Adipose tissue (tissue), 3 donors: Measurements from ENCODE around the gene C2orf92. TPM values are rescaled to one million over a fixed set of nuclear protein-coding genes. Genes with fewer than 3 reads are reported as not detected.
"Not testable (repeated sequence)": the region's sequence is repeated elsewhere in the genome, so short reads cannot be mapped to it uniquely, and the experiment has no call there.

Source experiments
- H3K27ac ChIP-seq: one replicate; pipeline ENCODE4 v1.5.1; 2013; ENCODE audit warnings: low read depth, low read length
- WGBS, 3 donors: extraction: QIAGEN DNeasy Blood & Tissue Kit; methylation state at CpG; one replicate each; pipeline ENCODE4 v1.1.7; 2013; 5-methylcytosine and 5-hydroxymethylcytosine counted together
- polyA plus RNA-seq, 3 donors: library from polyadenylated mRNA; stranded (reverse); fragments of 200-250 nt; gene quantifications; one replicate each; pipeline ENCODE4 v1.2.3, GENCODE V29; 2013
- donor health status: healthy with polysubstance abuse.
- donor health status: Bipolar disorder and iron deficiency.
- donor health status: healthy.

C2orf92 gene
- polyA plus RNA-seq, 3 donors, result 3.7 to 9.7 (median 4.3) TPM

DNA sequence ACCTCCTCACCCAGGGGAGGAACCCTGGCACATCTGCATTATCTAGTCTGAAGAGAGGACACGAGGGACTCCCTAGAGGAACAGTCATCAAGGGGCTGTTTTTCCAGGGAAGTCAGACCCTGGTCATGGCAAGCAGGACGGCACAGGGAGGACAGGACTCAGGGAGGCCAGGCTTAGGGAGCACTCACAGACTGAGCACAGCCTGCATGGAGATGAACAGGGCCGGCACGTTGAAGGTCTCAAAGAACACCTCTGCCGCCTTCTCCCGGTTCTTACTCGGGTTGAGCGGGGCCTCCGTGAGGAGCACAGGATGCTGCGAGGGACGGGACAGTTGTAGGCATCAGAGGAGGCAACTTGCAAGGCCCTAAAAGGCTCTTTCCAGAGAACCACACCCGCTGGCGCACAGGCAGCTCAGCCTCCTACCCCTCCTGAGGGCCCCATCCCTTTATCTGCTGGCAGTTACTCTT is 10.8 kb upstream of the C2orf92 start:
- 82 to 88% (median 88%) methylated on average over 13 of the region's 13 CpGs for WGBS, 3 donors
- no peak overlapping the region for H3K27ac ChIP-seq

DNA sequence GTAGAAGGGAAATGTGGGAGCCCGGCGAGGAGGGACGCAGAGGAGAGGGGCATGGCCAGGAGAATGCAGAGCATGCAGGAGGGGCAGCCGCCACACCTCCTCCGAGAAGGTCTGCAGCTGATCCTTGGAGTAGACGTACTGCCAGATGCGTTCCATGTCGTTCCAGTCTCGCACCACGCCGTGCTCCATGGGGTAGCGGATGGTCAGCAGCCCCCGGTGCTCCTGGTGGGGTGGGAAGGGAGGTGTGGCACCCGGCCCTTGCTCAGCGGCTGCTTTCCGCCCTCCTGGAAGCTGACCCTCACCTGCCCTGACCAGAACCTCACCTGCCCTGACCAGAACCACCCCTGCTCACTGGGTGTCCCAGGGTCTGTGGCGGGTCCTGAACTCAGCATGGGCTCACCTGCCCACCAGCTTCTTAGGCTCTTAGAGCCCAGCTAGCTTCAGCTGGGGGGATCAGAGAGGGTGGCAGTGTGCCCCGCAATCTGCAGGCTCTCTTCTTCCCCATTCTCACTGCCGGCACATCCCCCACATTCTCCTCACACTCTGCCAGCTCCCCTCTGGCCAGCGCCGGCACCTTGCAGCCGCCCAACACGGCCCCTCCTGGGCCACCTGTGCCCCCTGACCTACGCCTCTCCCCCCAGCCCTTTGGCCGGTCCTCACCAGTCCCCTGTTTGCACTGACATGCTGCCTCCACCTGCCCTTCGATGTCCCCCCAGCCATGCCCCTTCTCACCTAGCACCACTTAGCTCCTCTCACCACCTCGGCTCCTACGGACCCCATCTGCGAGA is 10.1 kb upstream of the C2orf92 start:
- no peak overlapping the region for H3K27ac ChIP-seq
- WGBS, 3 donors, result 88 to 94% (median 89%) methylated on average over 29 of the region's 29 CpGs

DNA sequence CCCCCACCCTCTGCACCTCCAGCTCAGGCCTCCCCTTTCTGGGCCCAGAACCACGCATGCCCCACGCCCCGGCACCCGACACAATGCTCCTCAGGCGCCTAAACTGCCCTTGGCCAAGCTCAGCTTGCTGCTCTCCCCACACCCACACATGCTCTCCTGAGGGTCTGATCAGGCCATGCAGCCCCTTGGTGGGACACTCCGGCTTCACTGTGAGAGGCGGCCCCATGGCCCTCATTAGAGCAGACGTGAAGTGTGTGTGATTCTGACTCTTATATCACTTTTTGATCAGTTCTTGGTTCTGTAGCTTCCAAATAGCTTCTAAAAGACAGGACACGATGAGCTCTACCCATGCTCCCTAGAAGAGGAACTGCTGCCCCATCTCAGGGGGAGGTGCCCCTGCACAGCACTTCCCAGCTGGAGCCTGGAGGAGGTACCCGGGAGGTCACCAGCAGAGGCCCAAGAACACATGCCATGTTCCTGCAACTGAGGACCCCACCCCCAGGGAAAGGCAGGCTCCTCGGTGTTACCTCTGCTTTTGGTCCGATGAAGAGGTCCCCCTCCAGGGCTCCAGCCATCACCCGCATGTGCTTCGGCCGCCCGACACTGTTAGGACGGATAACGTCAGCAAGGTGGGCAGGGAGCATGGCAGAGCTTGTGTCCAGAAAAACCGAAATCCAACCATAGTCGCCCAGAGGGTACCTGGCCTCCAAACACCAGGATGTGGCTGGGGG is 9.3 kb upstream of the C2orf92 start:
- WGBS, 3 donors, result 91 to 92% (median 91%) methylated on average over 20 of the region's 20 CpGs
- no peak overlapping the region for H3K27ac ChIP-seq

- no peak overlapping the region for H3K27ac ChIP-seq
- WGBS, 3 donors, result 75 to 90% (median 77%) methylated on average over 18 of the region's 18 CpGs
Observed at GRCh38 chr2:97660775-97661389, 8.6 kb upstream of the C2orf92 start.

GRCh38 chr2:97661927-97662326 is 7.6 kb upstream of the C2orf92 start:
- WGBS, 3 donors, result 72 to 87% (median 84%) methylated on average over 6 of the region's 6 CpGs
- H3K27ac ChIP-seq, result no peak overlapping the region

- 32 to 38% (median 33%) methylated on average over 12 of the region's 12 CpGs for WGBS, 3 donors
Observed at GRCh38 chr2:97662386-97662894, 7.1 kb upstream of the C2orf92 start.

DNA sequence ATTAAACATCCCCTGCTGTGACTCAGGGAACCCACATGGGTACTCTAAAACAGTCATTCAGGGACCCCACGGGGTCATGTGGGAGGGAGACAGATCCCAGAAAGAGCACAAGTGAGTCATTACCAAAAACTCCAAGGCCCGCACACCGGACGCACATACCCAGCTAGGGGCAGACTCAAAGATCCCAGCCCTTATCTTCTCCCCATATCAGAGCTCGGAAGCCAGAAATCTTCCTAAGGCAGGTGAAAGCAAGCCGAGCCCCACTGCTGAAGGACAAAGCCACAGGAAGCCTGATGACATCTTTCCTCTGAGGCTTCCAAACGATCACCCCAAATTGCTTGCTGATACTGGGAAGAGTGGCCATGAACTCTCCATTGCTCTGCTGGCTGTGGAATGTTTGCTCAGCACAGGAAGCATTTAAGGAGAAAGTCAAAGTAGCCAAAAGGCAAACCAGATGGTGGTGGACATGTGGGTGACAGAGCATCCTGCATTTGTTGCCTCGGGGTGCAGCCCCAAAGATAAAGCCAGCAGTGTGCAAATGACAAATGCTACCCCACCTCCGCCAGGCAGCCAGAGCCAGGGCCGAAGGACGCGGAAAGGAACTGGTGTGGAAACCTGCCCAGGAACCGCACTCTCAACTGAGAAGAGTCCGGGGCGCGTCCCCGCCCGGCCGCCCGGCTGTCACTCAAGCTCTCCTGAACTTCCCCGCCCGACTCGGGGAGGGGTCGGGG is 6.5 kb upstream of the C2orf92 start:
- H3K27ac ChIP-seq, result peak overlapping the region; percentile 89
- WGBS, 3 donors, result 0 to 1% (median 1%) methylated on average over 23 to 24 of the region's 24 CpGs

More at GRCh38 chr2:97662386-97662894, 7.1 kb upstream of the C2orf92 start:
- no peak overlapping the region for H3K27ac ChIP-seq

DNA sequence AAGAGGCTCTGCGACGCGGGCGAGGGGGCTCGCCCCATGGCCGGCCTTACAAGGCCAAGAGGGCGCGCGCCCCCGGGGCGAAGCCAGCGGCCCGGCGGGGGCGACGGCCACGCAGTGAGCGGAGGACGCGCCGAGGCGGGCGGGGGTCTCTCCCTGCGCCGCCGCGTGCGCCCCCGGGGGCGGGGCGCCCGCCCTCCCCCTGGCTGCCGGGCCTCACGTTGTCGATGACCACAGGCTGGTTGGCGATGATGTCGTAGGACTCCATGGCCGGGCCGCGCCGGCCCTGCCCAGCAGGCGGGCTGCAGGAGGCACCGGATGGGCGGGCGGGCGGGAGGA is 5.9 kb upstream of the C2orf92 start:
- 0 to 1% (median 1%) methylated on average over 19 to 46 of the region's 46 CpGs for WGBS, 3 donors
- peak overlapping the region; percentile 88 for H3K27ac ChIP-seq

- H3K27ac ChIP-seq, result peak within 1 kb of the TSS; percentile 89
- WGBS, 3 donors, result 0 to 1% (median 0%) methylated on average over 54 to 60 of the region's 60 CpGs
Observed at GRCh38 chr2:97663962-97664635, 5.4 kb upstream of the C2orf92 start, which contains the start of gene ACTR1B. Gene ACTR1B (minus strand): TSS chr2:97664044. CDS start chr2:97663890, 154 bp downstream.

GRCh38 chr2:97664636-97664970 is 4.9 kb upstream of the C2orf92 start:
- peak overlapping the region; percentile 44 for H3K27ac ChIP-seq
- 5 to 7% (median 6%) methylated on average over 21 of the region's 21 CpGs for WGBS, 3 donors

GRCh38 chr2:97670471-97670870 is 958 bp downstream of the C2orf92 start:
- 94 to 100% (median 100%) methylated on average over 1 of the region's 1 CpG for WGBS, 3 donors
- H3K27ac ChIP-seq, result no peak overlapping the region

DNA sequence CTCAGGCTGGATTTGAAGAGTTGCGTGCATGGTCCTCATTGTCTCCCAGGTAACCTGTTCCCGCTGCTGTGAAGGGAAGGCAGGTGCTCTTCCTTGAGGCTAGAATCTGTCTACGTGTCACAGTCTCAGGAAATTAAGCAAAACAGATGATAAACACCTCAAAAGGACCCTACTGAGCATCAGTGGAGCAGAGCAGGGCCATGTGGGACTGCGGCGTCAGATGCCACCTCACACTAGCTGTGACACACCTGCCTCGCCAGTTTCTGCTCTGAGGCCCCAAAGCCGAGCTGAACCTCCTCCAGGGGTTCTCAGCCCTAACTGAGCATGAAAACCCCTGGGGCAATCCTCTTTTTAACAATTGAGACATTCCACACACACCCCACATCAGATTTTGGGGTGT is 2.0 kb downstream of the C2orf92 start:
- H3K27ac ChIP-seq, result no peak overlapping the region
- WGBS, 3 donors, result 93 to 95% (median 93%) methylated on average over 7 of the region's 7 CpGs

- WGBS, 3 donors, result 89 to 90% (median 89%) methylated on average over 5 to 6 of the region's 6 CpGs
- not testable (repeated sequence) for H3K27ac ChIP-seq
Observed at GRCh38 chr2:97672606-97673140, 3.2 kb downstream of the C2orf92 start.

GRCh38 chr2:97673182-97673914 is 3.8 kb downstream of the C2orf92 start:
- H3K27ac ChIP-seq, result no peak overlapping the region
- WGBS, 3 donors, result 72 to 80% (median 76%) methylated on average over 9 of the region's 9 CpGs

DNA sequence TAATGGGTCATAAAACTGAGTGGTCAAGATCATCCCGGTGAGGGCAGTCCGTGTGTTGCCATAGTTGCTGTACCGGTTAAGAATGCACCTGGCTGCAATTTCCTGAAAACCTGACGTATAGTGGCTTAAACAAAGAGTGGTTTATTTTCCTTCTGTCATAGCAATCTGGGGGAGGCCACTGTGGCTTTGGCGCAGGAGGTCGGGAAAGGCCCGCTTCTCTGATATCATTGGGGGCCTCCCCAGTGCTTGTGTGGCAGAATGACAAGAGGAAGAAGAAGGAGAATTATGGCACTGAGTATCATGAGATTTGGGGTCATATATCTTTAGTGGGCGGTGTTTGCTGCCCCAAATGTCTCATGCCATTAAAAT is 4.4 kb downstream of the C2orf92 start:
- 47 to 54% (median 50%) methylated on average over 8 of the region's 8 CpGs for WGBS, 3 donors
- H3K27ac ChIP-seq, result no peak overlapping the region

GRCh38 chr2:97675430-97676113 is 6.1 kb downstream of the C2orf92 start:
- H3K27ac ChIP-seq, result no peak overlapping the region
- WGBS, 3 donors, result 64 to 84% (median 83%) methylated on average over 5 of the region's 5 CpGs

- WGBS, 3 donors, result 91 to 98% (median 95%) methylated on average over 1 of the region's 1 CpG
- no peak overlapping the region for H3K27ac ChIP-seq
Observed at GRCh38 chr2:97676620-97677019, 7.1 kb downstream of the C2orf92 start.
